ENCODE results near the gene P2RX7. TPM values are rescaled to one million over a fixed set of nuclear protein-coding genes. Genes with fewer than 3 reads are reported as not detected.

The P2RX7 gene
- total and polyA plus RNA-seq, 9 of the 15 experiments (the other 6 are each of a cell fraction or from before 2014, with no cell fraction given) = 0.04 to 0.65 (median 0.30) TPM

- TF ChIP-seq ZBTB40 (IDR thresholded peaks at IDR 0.05) = no peak
- TF ChIP-seq ZBTB40 (CRISPR knock-in tag; IDR thresholded peaks at IDR 0.05) = no peak
- peak; percentile 66 for TF ChIP-seq MEIS2 (IDR thresholded peaks at IDR 0.05; ENCODE audit: partially characterized antibody)
- no peak for TF ChIP-seq ZNF79 (CRISPR knock-in tag; IDR thresholded peaks at IDR 0.05; ENCODE audit: low read depth)
- TF ChIP-seq ZNF445 (CRISPR knock-in tag; IDR thresholded peaks at IDR 0.05; ENCODE audit: low read depth) = no peak
- no peak for TF ChIP-seq ZBTB34 (CRISPR knock-in tag; IDR thresholded peaks at IDR 0.05)
- peak; percentile 69 for TF ChIP-seq ATF3 (IDR thresholded peaks at IDR 0.05)
- TF ChIP-seq ATF3 (CRISPR knock-in tag; conservative IDR thresholded peaks at IDR 0.05) = no peak
- no peak for TF ChIP-seq CHD4 (IDR thresholded peaks at IDR 0.05; ENCODE audit: insufficient read depth, insufficient replicate concordance, low read depth, low read length, poor library complexity, severe bottlenecking)
- no peak for TF ChIP-seq THAP7 (CRISPR knock-in tag; IDR thresholded peaks at IDR 0.05)
- no peak for TF ChIP-seq FUS (optimal IDR thresholded peaks at IDR 0.05; ENCODE audit: low read depth, low read length)
- no peak for TF ChIP-seq BCOR (IDR thresholded peaks at IDR 0.05)
- no peak for TF ChIP-seq ETV6 (IDR thresholded peaks at IDR 0.05; ENCODE audit: borderline replicate concordance in 1 of 2, low read depth in 2 of 2, low read length in 1 of 2)
- no peak for TF ChIP-seq ETV6 (CRISPR knock-in tag; IDR thresholded peaks at IDR 0.05; ENCODE audit: borderline replicate concordance)
- no peak for TF ChIP-seq EP300 (IDR thresholded peaks at IDR 0.05; ENCODE audit: low read length)
Observed at GRCh38 chr12:121132601-121133481, at the start of gene P2RX7 (continued).
